Measurements from ENCODE around the gene SPINK7. TPM values are rescaled to one million over a fixed set of nuclear protein-coding genes. Genes with fewer than 3 reads are reported as not detected.
"Not testable (repeated sequence)": the region's sequence is repeated elsewhere in the genome, so short reads cannot be mapped to it uniquely, and the experiment has no call there.

The SPINK7 gene
- total RNA-seq, 2 donors from 2014 or later: not detected

DNA sequence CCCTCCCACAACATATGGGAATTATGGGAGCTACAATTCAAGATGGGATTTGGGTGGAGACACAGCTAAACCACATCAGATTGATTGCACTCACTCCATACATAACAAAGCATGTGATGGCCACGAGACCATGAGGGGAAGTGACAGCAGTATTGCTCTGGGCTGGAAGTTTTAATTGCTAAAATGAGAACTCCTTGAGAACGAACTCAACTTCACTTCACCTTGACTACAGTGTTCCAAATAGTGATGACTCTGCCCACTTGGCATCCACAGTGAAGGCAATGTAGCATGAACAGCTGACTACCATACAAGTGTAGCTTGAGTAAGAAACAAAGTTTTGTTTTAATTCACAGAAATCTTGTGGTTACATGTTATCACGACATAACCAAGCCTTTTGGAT lies 739 bp upstream of the SPINK7 start:
- Mint-ChIP-seq H3K4me1 (peaks cover 3% of the 10 kb centered on the region), H3K36me3 (ENCODE audit: low read depth) (no peaks in the 10 kb centered on the region), H3K27ac (no peak overlapping the region), H3K27me3 (ENCODE audit: insufficient read depth) (peaks cover 12% of the 10 kb centered on the region), H3K4me3 (no peak overlapping the region), H3K9me3 (peaks cover 10% of the 10 kb centered on the region)
- no peak overlapping the region for H3K4me3 ChIP-seq (ENCODE audit: low read length)
- no peak overlapping the region for H3K27ac ChIP-seq (ENCODE audit: low read depth, low read length)
- H3K36me3 ChIP-seq (ENCODE audit: control insufficient read depth, insufficient read depth, low read length): no peaks in the 10 kb centered on the region
- no peaks in the 10 kb centered on the region for H3K27me3 ChIP-seq (ENCODE audit: control insufficient read depth, insufficient read depth, low read length, poor library complexity, severe bottlenecking)
- H3K9me3 ChIP-seq (ENCODE audit: control insufficient read depth, low read length): peaks cover 17% of the 10 kb centered on the region
- no peak overlapping the region for H3K9ac ChIP-seq (ENCODE audit: extremely low read depth, low read length, poor library complexity, severe bottlenecking)
- no peak for DNase-seq
- whole genome bisulfite sequencing, 2 experiments (ENCODE audit: insufficient coverage in 1 of 2, insufficient read length in 1 of 2): 84 to 85% methylated on average over 2 to 3 of the region's 3 CpGs
- no peaks in the 10 kb centered on the region for H3K4me1 ChIP-seq (ENCODE audit: control insufficient read depth, insufficient read depth, low read length)
- TF ChIP-seq, protein P1, sequence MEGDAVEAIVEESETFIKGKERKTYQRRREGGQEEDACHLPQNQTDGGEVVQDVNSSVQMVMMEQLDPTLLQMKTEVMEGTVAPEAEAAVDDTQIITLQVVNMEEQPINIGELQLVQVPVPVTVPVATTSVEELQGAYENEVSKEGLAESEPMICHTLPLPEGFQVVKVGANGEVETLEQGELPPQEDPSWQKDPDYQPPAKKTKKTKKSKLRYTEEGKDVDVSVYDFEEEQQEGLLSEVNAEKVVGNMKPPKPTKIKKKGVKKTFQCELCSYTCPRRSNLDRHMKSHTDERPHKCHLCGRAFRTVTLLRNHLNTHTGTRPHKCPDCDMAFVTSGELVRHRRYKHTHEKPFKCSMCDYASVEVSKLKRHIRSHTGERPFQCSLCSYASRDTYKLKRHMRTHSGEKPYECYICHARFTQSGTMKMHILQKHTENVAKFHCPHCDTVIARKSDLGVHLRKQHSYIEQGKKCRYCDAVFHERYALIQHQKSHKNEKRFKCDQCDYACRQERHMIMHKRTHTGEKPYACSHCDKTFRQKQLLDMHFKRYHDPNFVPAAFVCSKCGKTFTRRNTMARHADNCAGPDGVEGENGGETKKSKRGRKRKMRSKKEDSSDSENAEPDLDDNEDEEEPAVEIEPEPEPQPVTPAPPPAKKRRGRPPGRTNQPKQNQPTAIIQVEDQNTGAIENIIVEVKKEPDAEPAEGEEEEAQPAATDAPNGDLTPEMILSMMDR (conservative IDR thresholded peaks at IDR 0.05): no peak

DNA sequence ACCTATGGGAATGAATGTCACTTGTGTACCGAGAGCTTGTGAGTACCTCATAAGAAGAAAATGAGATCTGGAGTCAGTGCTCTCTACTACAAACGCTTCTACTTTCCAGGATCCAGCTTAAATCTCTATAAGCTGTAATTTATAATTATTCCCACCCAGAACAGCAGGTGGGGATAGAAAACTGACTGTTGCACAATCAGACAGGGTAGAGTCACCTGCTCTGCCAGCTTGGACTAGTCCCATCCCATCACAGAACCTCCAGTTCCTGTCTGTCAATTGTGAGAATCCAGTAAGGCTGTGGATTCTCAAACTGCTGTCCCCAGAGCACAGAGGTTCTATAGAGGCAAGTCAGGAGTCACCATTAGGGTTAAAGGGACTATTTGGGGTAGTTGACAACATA lies 2.0 kb downstream of the SPINK7 start:
- WGBS, 2 experiments (ENCODE audit: insufficient coverage in 1 of 2, insufficient read length in 1 of 2): 93% methylated on average over 2 of the region's 2 CpGs; no CpG with 5 or more reads in 1 of the 2 experiments
- no peaks in the 10 kb centered on the region for H3K36me3 Mint-ChIP-seq (ENCODE audit: low read depth)
- peaks cover 3% of the 10 kb centered on the region for H3K9me3 ChIP-seq (ENCODE audit: control insufficient read depth, low read length)
- no peaks in the 10 kb centered on the region for H3K27me3 ChIP-seq (ENCODE audit: control insufficient read depth, insufficient read depth, low read length, poor library complexity, severe bottlenecking)
- H3K4me1 ChIP-seq (ENCODE audit: control insufficient read depth, insufficient read depth, low read length): no peaks in the 10 kb centered on the region
- peaks cover 2% of the 10 kb centered on the region for H3K4me1 Mint-ChIP-seq
- no peak for DNase-seq
- no peak overlapping the region for H3K9ac ChIP-seq (ENCODE audit: extremely low read depth, low read length, poor library complexity, severe bottlenecking)
- H3K4me3 ChIP-seq (ENCODE audit: low read length): no peak overlapping the region
- no peak overlapping the region for H3K27ac ChIP-seq (ENCODE audit: low read depth, low read length)
- H3K27me3 Mint-ChIP-seq (ENCODE audit: insufficient read depth): peaks cover 19% of the 10 kb centered on the region
- no peak overlapping the region for H3K4me3 Mint-ChIP-seq
- no peak overlapping the region for H3K27ac Mint-ChIP-seq
- TF ChIP-seq, protein P1 (conservative IDR thresholded peaks at IDR 0.05): no peak
- H3K9me3 Mint-ChIP-seq: peaks cover 7% of the 10 kb centered on the region
- H3K36me3 ChIP-seq (ENCODE audit: control insufficient read depth, insufficient read depth, low read length): no peaks in the 10 kb centered on the region

DNA sequence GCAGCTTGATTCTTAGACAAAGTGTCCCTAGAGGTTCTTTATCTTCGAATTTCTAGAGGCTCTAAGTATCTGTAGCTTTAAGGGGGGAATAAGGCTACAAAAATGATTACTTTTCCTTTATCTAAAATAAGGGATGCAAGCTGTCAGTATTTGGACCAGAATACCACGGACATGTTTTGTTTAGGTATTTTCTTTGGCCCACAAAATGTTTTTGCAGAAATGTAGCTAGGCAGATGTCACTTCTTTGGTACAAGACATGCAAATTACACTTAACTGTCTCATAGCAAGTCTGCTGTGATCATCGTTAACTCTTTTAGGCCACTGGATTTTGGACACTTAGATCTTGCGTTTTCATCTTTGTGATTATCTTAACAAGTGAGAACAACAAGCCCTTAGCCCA lies 2.5 kb downstream of the SPINK7 start:
- no peak overlapping the region for H3K27ac ChIP-seq (ENCODE audit: low read depth, low read length)
- H3K9ac ChIP-seq (ENCODE audit: extremely low read depth, low read length, poor library complexity, severe bottlenecking): no peak overlapping the region
- no peaks in the 10 kb centered on the region for H3K9me3 ChIP-seq (ENCODE audit: control insufficient read depth, low read length)
- peaks cover 5% of the 10 kb centered on the region for H3K4me1 Mint-ChIP-seq
- no peaks in the 10 kb centered on the region for H3K4me1 ChIP-seq (ENCODE audit: control insufficient read depth, insufficient read depth, low read length)
- no peak overlapping the region for H3K27ac Mint-ChIP-seq
- TF ChIP-seq, protein P1 (conservative IDR thresholded peaks at IDR 0.05): no peak
- no peak overlapping the region for H3K4me3 Mint-ChIP-seq
- peaks cover 19% of the 10 kb centered on the region for H3K27me3 Mint-ChIP-seq (ENCODE audit: insufficient read depth)
- H3K4me3 ChIP-seq (ENCODE audit: low read length): no peak overlapping the region
- no peaks in the 10 kb centered on the region for H3K27me3 ChIP-seq (ENCODE audit: control insufficient read depth, insufficient read depth, low read length, poor library complexity, severe bottlenecking)
- WGBS, 2 experiments (ENCODE audit: insufficient coverage in 1 of 2, insufficient read length in 1 of 2): 83 to 100% methylated on average over 2 to 4 of the region's 4 CpGs
- no peaks in the 10 kb centered on the region for H3K36me3 ChIP-seq (ENCODE audit: control insufficient read depth, insufficient read depth, low read length)
- no peak for DNase-seq
- H3K9me3 Mint-ChIP-seq: peaks cover 5% of the 10 kb centered on the region
- H3K36me3 Mint-ChIP-seq (ENCODE audit: low read depth): no peaks in the 10 kb centered on the region

DNA sequence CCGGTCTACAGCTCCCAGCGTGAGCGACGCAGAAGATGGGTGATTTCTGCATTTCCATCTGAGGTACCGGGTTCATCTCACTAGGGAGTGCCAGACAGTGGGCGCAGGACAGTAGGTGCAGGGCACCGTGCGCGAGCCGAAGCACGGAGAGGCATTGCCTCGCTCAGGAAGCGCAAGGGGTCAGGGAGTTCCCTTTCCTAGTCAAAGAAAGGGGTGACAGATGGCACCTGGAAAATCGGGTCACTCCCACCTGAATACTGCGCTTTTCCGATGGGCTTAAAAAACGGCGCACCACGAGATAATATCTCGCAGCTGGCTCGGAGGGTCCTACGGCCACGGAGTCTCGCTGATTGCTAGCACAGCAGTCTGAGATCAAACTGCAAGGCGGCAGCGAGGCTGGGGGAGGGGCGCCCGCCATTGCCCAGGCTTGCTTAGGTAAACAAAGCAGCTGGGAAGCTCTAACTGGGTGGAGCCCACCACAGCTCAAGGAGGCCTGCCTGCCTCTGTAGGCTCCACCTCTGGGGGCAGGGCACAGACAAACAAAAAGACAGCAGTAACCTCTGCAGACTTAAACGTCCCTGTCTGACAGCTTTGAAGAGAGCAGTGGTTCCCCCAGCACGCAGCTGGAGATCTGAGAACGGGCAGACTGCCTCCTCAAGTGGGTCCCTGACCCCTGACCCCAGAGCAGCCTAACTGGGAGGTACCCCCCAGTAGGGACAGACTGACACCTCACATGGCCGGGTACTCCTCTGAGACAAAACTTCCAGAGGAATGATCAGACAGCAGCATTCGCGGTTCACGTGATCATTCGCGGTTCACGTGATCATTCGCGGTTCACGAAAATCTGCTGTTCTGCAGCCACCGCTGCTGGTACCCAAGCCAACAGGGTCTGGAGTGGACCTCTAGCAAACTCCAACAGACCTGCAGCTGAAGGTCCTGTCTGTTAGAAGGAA lies 8.1 kb downstream of the SPINK7 start:
- not testable (repeated sequence) for H3K4me1 Mint-ChIP-seq
- 38 to 44% methylated on average over 13 to 38 of the region's 42 CpGs for WGBS, 2 experiments (ENCODE audit: insufficient coverage in 1 of 2, insufficient read length in 1 of 2)

More for the DNA sequence above, 8.1 kb downstream of the SPINK7 start:
- H3K27ac ChIP-seq (ENCODE audit: low read depth, low read length); H3K4me1 ChIP-seq (ENCODE audit: control insufficient read depth, insufficient read depth, low read length); H3K9me3 ChIP-seq (ENCODE audit: control insufficient read depth, low read length); H3K36me3 Mint-ChIP-seq (ENCODE audit: low read depth); H3K9ac ChIP-seq (ENCODE audit: extremely low read depth, low read length, poor library complexity, severe bottlenecking); H3K9me3 Mint-ChIP-seq; H3K36me3 ChIP-seq (ENCODE audit: control insufficient read depth, insufficient read depth, low read length); H3K27me3 ChIP-seq (ENCODE audit: control insufficient read depth, insufficient read depth, low read length, poor library complexity, severe bottlenecking): not testable (repeated sequence)
- peak overlapping the region; percentile 97 for H3K27ac Mint-ChIP-seq
- peak overlapping the region; percentile 86 for H3K4me3 Mint-ChIP-seq
- peak; percentile 59 for DNase-seq
- H3K27me3 Mint-ChIP-seq (ENCODE audit: insufficient read depth): peaks cover 53% of the 10 kb centered on the region
- peak overlapping the region; percentile 73 for H3K4me3 ChIP-seq (ENCODE audit: low read length)

Measured in endodermal cell (in vitro differentiated cells).